ENCODE results near the gene MIOS.

MIOS gene

GRCh38 chr7:7583731-7584130 is 17.0 kb downstream of the MIOS start:
- no peak for DNase-seq
- no peak for ATAC-seq

GRCh38 chr7:7584653-7585052 is 18.0 kb downstream of the MIOS start:
- ATAC-seq (no peak), DNase-seq (no peak)

- DNase-seq (no peak), ATAC-seq (no peak)
These were observed 18.7 kb downstream of the MIOS start for GRCh38 chr7:7585241-7585928.

- no peak for DNase-seq
- ATAC-seq: no peak
These were observed 28.8 kb downstream of the MIOS start for GRCh38 chr7:7595451-7595850.

GRCh38 chr7:7596176-7596575 is 29.5 kb downstream of the MIOS start:
- DNase-seq: no peak
- no peak for ATAC-seq

- DNase-seq: no peak
- ATAC-seq: no peak
These were observed 40.3 kb downstream of the MIOS start for GRCh38 chr7:7607010-7607409.

- ATAC-seq (no peak), DNase-seq (no peak)
These were observed 42.6 kb downstream of the MIOS start for GRCh38 chr7:7609330-7609729.

GRCh38 chr7:7612519-7612918 is 45.8 kb downstream of the MIOS start:
- ATAC-seq: no peak

GRCh38 chr7:7613210-7613609 is 46.5 kb downstream of the MIOS start:
- DNase-seq (no peak), ATAC-seq (no peak)

More at GRCh38 chr7:7612519-7612918, 45.8 kb downstream of the MIOS start:
- no peak for DNase-seq

GRCh38 chr7:7614018-7614741 is 47.5 kb downstream of the MIOS start:
- DNase-seq: no peak
- peak; percentile 52 for ATAC-seq

GRCh38 chr7:7617550-7617949 is 50.9 kb downstream of the MIOS start:
- DNase-seq: no peak
- no peak for ATAC-seq

- no peak for ATAC-seq
- no peak for DNase-seq
These were observed 51.7 kb downstream of the MIOS start for GRCh38 chr7:7618410-7618809.

- ATAC-seq: no peak
- no peak for DNase-seq
These were observed 53.6 kb downstream of the MIOS start for GRCh38 chr7:7620236-7620635.

GRCh38 chr7:7620644-7621210 is 54.0 kb downstream of the MIOS start:
- no peak for ATAC-seq
- DNase-seq: no peak

- ATAC-seq: no peak
- no peak for DNase-seq
These were observed 61.8 kb downstream of the MIOS start for GRCh38 chr7:7628476-7628875.

- no peak for DNase-seq
- no peak for ATAC-seq
These were observed 64.1 kb downstream of the MIOS start for GRCh38 chr7:7630626-7631329.

GRCh38 chr7:7639421-7639820 is 72.7 kb downstream of the MIOS start:
- ATAC-seq (no peak), DNase-seq (peak; percentile 21)

- peak; percentile 51 for DNase-seq
These were observed 73.2 kb downstream of the MIOS start for GRCh38 chr7:7639847-7640220.

GRCh38 chr7:7640221-7641128 is 73.8 kb downstream of the MIOS start, which contains the start of gene UMAD1:
TSS of gene UMAD1 (plus strand) at chr7:7640752. CDS start at chr7:7673372, 32,620 bp downstream.
- DNase-seq (peak; percentile 95), ATAC-seq (peak; percentile 99)

More at GRCh38 chr7:7639847-7640220, 73.2 kb downstream of the MIOS start:
- ATAC-seq: peak; percentile 32

GRCh38 chr7:7641129-7641663 is 74.5 kb downstream of the MIOS start:
- no peak for DNase-seq
- peak; percentile 1 for ATAC-seq

- no peak for ATAC-seq
These were observed 75.4 kb downstream of the MIOS start for GRCh38 chr7:7642081-7642480.

More at GRCh38 chr7:7642081-7642480, 75.4 kb downstream of the MIOS start:
- DNase-seq: no peak
